ENCODE results near the gene SLC25A27.
A peak's percentile ranks its signal among the peaks of the same experiment; 100 is the strongest.

The SLC25A27 gene

GRCh38 chr6:46626228-46626909 is 26.4 kb upstream of the SLC25A27 start:
- H3K4me3 ChIP-seq (ENCODE audit: low read length): no peak overlapping the region
- H3K79me2 ChIP-seq (ENCODE audit: low read length): no peaks in the 10 kb centered on the region
- H3F3A ChIP-seq (ENCODE audit: insufficient read depth, low read length): no peaks in the 10 kb centered on the region
- no peaks in the 10 kb centered on the region for H3K9me2 ChIP-seq (replicated peaks; ENCODE audit: insufficient read depth, low read length)
- peak; percentile 50 for DNase-seq
- H3K9me3 ChIP-seq (replicated peaks; ENCODE audit: insufficient read depth, low read length): no peaks in the 10 kb centered on the region
- no peak overlapping the region for H3K4me2 ChIP-seq (ENCODE audit: low read depth, low read length)
- no peaks in the 10 kb centered on the region for H3K4me1 ChIP-seq (ENCODE audit: low read length)
- H2AFZ ChIP-seq (ENCODE audit: low read length): no peak overlapping the region
- no peaks in the 10 kb centered on the region for H3K27me3 ChIP-seq (replicated peaks; ENCODE audit: insufficient read depth, low read length)
- H3K9ac ChIP-seq (ENCODE audit: low read length): no peak overlapping the region
- TF ChIP-seq CTCF (IDR thresholded peaks at IDR 0.05; ENCODE audit: low read length) (peak; percentile 71), EZH2phosphoT487 (IDR thresholded peaks at IDR 0.05; ENCODE audit: low read length) (no peak)
- no peaks in the 10 kb centered on the region for H4K20me1 ChIP-seq (ENCODE audit: insufficient read depth, low read length)
- no peaks in the 10 kb centered on the region for H3K36me3 ChIP-seq (replicated peaks; ENCODE audit: insufficient read depth, low read length)
- H3K27ac ChIP-seq (ENCODE audit: low read length): no peak overlapping the region

GRCh38 chr6:46626976-46627375 is 25.8 kb upstream of the SLC25A27 start:
- TF ChIP-seq CTCF (IDR thresholded peaks at IDR 0.05; ENCODE audit: low read length): no peak
- TF ChIP-seq EZH2phosphoT487 (IDR thresholded peaks at IDR 0.05; ENCODE audit: low read length): no peak
- no peak for TF ChIP-seq EZH2 (optimal IDR thresholded peaks at IDR 0.05; ENCODE audit: low read depth, low read length)
- no peaks in the 10 kb centered on the region for H3K79me2 ChIP-seq (ENCODE audit: low read length)
- no peak overlapping the region for H3K4me2 ChIP-seq (ENCODE audit: low read depth, low read length)
- no peak for DNase-seq
- no peaks in the 10 kb centered on the region for H3F3A ChIP-seq (ENCODE audit: insufficient read depth, low read length)
- H2AFZ ChIP-seq (ENCODE audit: low read length): no peak overlapping the region
- H3K4me1 ChIP-seq (ENCODE audit: low read length): no peaks in the 10 kb centered on the region
- no peak overlapping the region for H3K4me3 ChIP-seq (ENCODE audit: low read length)
- H3K27me3 ChIP-seq (replicated peaks; ENCODE audit: insufficient read depth, low read length): no peaks in the 10 kb centered on the region
- no peaks in the 10 kb centered on the region for H3K9me3 ChIP-seq (replicated peaks; ENCODE audit: insufficient read depth, low read length)
- no peak overlapping the region for H3K9ac ChIP-seq (ENCODE audit: low read length)
- no peaks in the 10 kb centered on the region for H4K20me1 ChIP-seq (ENCODE audit: insufficient read depth, low read length)
- H3K27ac ChIP-seq (ENCODE audit: low read length): no peak overlapping the region
- H3K9me2 ChIP-seq (replicated peaks; ENCODE audit: insufficient read depth, low read length): no peaks in the 10 kb centered on the region
- H3K36me3 ChIP-seq (replicated peaks; ENCODE audit: insufficient read depth, low read length): no peaks in the 10 kb centered on the region

- H3K4me1 ChIP-seq (ENCODE audit: low read length): no peaks in the 10 kb centered on the region
- no peaks in the 10 kb centered on the region for H3K9me2 ChIP-seq (replicated peaks; ENCODE audit: insufficient read depth, low read length)
- H3K36me3 ChIP-seq (replicated peaks; ENCODE audit: insufficient read depth, low read length): no peaks in the 10 kb centered on the region
- H3K27me3 ChIP-seq (replicated peaks; ENCODE audit: insufficient read depth, low read length): no peaks in the 10 kb centered on the region
- no peaks in the 10 kb centered on the region for H3K9me3 ChIP-seq (replicated peaks; ENCODE audit: insufficient read depth, low read length)
- no peaks in the 10 kb centered on the region for H3K79me2 ChIP-seq (ENCODE audit: low read length)
- no peak overlapping the region for H3K27ac ChIP-seq (ENCODE audit: low read length)
- no peaks in the 10 kb centered on the region for H3F3A ChIP-seq (ENCODE audit: insufficient read depth, low read length)
- DNase-seq: no peak
- no peak for TF ChIP-seq CTCF (IDR thresholded peaks at IDR 0.05; ENCODE audit: low read length)
- TF ChIP-seq EZH2 (optimal IDR thresholded peaks at IDR 0.05; ENCODE audit: low read depth, low read length): no peak
- no peak for TF ChIP-seq EZH2phosphoT487 (IDR thresholded peaks at IDR 0.05; ENCODE audit: low read length)
- no peak overlapping the region for H3K4me2 ChIP-seq (ENCODE audit: low read depth, low read length)
- no peak overlapping the region for H3K4me3 ChIP-seq (ENCODE audit: low read length)
- no peaks in the 10 kb centered on the region for H4K20me1 ChIP-seq (ENCODE audit: insufficient read depth, low read length)
- no peak overlapping the region for H2AFZ ChIP-seq (ENCODE audit: low read length)
- no peak overlapping the region for H3K9ac ChIP-seq (ENCODE audit: low read length)
These were observed 24.3 kb upstream of the SLC25A27 start for GRCh38 chr6:46628498-46628897.

All from MM.1S (cell line).